Measurements from ENCODE around the gene SLAMF6. TPM values are rescaled to one million over a fixed set of nuclear protein-coding genes. Genes with fewer than 3 reads are reported as not detected.
"Not testable (repeated sequence)": the region's sequence is repeated elsewhere in the genome, so short reads cannot be mapped to it uniquely, and the experiment has no call there.

SLAMF6 gene
- total RNA-seq, 1 experiment from 2014 or later = not detected

GRCh38 chr1:160488347-160489058 is 34.6 kb downstream of the SLAMF6 start:
- no peak for DNase-seq (ENCODE audit: low read depth, low spot score)
- in situ Hi-C loops (cut with HindIII; ENCODE audit: low pct_unique_long_range_greater_than_20kb, low sequenced_read_pairs) = no loop called here

- DNase-seq (ENCODE audit: low read depth, low spot score) = no peak
- in situ Hi-C loops (cut with HindIII; ENCODE audit: low pct_unique_long_range_greater_than_20kb, low sequenced_read_pairs) = no loop called here
These were observed 36.6 kb downstream of the SLAMF6 start for GRCh38 chr1:160486453-160486852.

- in situ Hi-C loops (cut with HindIII; ENCODE audit: low pct_unique_long_range_greater_than_20kb, low sequenced_read_pairs) = no loop called here
These were observed 39.4 kb downstream of the SLAMF6 start for GRCh38 chr1:160483505-160484185.

GRCh38 chr1:160481979-160482596 is 41.0 kb downstream of the SLAMF6 start:
- in situ Hi-C loops (cut with HindIII; ENCODE audit: low pct_unique_long_range_greater_than_20kb, low sequenced_read_pairs) = no loop called here
- DNase-seq (ENCODE audit: low read depth, low spot score) = no peak

More at GRCh38 chr1:160483505-160484185, 39.4 kb downstream of the SLAMF6 start:
- DNase-seq (ENCODE audit: low read depth, low spot score) = no peak

- in situ Hi-C loops (cut with HindIII; ENCODE audit: low pct_unique_long_range_greater_than_20kb, low sequenced_read_pairs); DNase-seq (ENCODE audit: low read depth, low spot score): not testable (repeated sequence)
These were observed 42.3 kb downstream of the SLAMF6 start for GRCh38 chr1:160480781-160481180.

- in situ Hi-C loops (cut with HindIII; ENCODE audit: low pct_unique_long_range_greater_than_20kb, low sequenced_read_pairs); DNase-seq (ENCODE audit: low read depth, low spot score): not testable (repeated sequence)
These were observed 44.0 kb downstream of the SLAMF6 start for GRCh38 chr1:160479091-160479490.

GRCh38 chr1:160474392-160475242 is 48.4 kb downstream of the SLAMF6 start:
- no peak for DNase-seq (ENCODE audit: low read depth, low spot score)
- in situ Hi-C loops (cut with HindIII; ENCODE audit: low pct_unique_long_range_greater_than_20kb, low sequenced_read_pairs) = no loop called here

GRCh38 chr1:160472112-160472511 is 50.9 kb downstream of the SLAMF6 start:
- in situ Hi-C loops (cut with HindIII; ENCODE audit: low pct_unique_long_range_greater_than_20kb, low sequenced_read_pairs) = no loop called here
- DNase-seq (ENCODE audit: low read depth, low spot score) = no peak

GRCh38 chr1:160471253-160471652 is 51.8 kb downstream of the SLAMF6 start:
- in situ Hi-C loops (cut with HindIII; ENCODE audit: low pct_unique_long_range_greater_than_20kb, low sequenced_read_pairs) = no loop called here
- no peak for DNase-seq (ENCODE audit: low read depth, low spot score)

- DNase-seq (ENCODE audit: low read depth, low spot score) = no peak
- in situ Hi-C loops (cut with HindIII; ENCODE audit: low pct_unique_long_range_greater_than_20kb, low sequenced_read_pairs) = no loop called here
These were observed 55.5 kb downstream of the SLAMF6 start for GRCh38 chr1:160467576-160467975.

GRCh38 chr1:160466961-160467360 is 56.1 kb downstream of the SLAMF6 start:
- DNase-seq (ENCODE audit: low read depth, low spot score) = no peak
- in situ Hi-C loops (cut with HindIII; ENCODE audit: low pct_unique_long_range_greater_than_20kb, low sequenced_read_pairs) = no loop called here

GRCh38 chr1:160465123-160465522 is 57.9 kb downstream of the SLAMF6 start:
- no peak for DNase-seq (ENCODE audit: low read depth, low spot score)
- in situ Hi-C loops (cut with HindIII; ENCODE audit: low pct_unique_long_range_greater_than_20kb, low sequenced_read_pairs) = no loop called here

GRCh38 chr1:160460683-160461287 is 62.3 kb downstream of the SLAMF6 start:
- in situ Hi-C loops (cut with HindIII; ENCODE audit: low pct_unique_long_range_greater_than_20kb, low sequenced_read_pairs) = no loop called here
- DNase-seq (ENCODE audit: low read depth, low spot score) = no peak

GRCh38 chr1:160460214-160460642 is 62.8 kb downstream of the SLAMF6 start:
- DNase-seq (ENCODE audit: low read depth, low spot score) = no peak
- in situ Hi-C loops (cut with HindIII; ENCODE audit: low pct_unique_long_range_greater_than_20kb, low sequenced_read_pairs) = no loop called here

- DNase-seq (ENCODE audit: low read depth, low spot score) = no peak
- in situ Hi-C loops (cut with HindIII; ENCODE audit: low pct_unique_long_range_greater_than_20kb, low sequenced_read_pairs) = no loop called here
These were observed 63.4 kb downstream of the SLAMF6 start for GRCh38 chr1:160459687-160460086.

GRCh38 chr1:160459056-160459455 is 64.0 kb downstream of the SLAMF6 start:
- in situ Hi-C loops (cut with HindIII; ENCODE audit: low pct_unique_long_range_greater_than_20kb, low sequenced_read_pairs) = no loop called here
- peak; percentile 6 for DNase-seq (ENCODE audit: low read depth, low spot score)

- DNase-seq (ENCODE audit: low read depth, low spot score) = no peak
These were observed 67.9 kb downstream of the SLAMF6 start for GRCh38 chr1:160455153-160455517.

More at GRCh38 chr1:160455153-160455517, 67.9 kb downstream of the SLAMF6 start:
- in situ Hi-C loops (cut with HindIII; ENCODE audit: low pct_unique_long_range_greater_than_20kb, low sequenced_read_pairs) = no loop called here

All from SK-MEL-5 (cell line).